ENCODE data around the gene BEST1.

The BEST1 gene

GRCh38 chr11:61914471-61915171 is 35.5 kb upstream of the BEST1 start:
- FAIRE-seq: no peak
- DNase-seq (ENCODE audit: low spot score): no peak

GRCh38 chr11:61916737-61917333 is 33.3 kb upstream of the BEST1 start:
- no peak for FAIRE-seq
- DNase-seq (ENCODE audit: low spot score): no peak

GRCh38 chr11:61917334-61918109 is 32.6 kb upstream of the BEST1 start, which contains the start of gene RAB3IL1:
RAB3IL1 (minus strand) TSS chr11:61917566; CDS start chr11:61917367, 199 bp downstream.
- FAIRE-seq (no peak), DNase-seq (ENCODE audit: low spot score) (no peak)

GRCh38 chr11:61918251-61918937 is 31.8 kb upstream of the BEST1 start:
- FAIRE-seq (no peak), DNase-seq (ENCODE audit: low spot score) (no peak)

GRCh38 chr11:61918938-61919704 is 31.0 kb upstream of the BEST1 start:
- no peak for FAIRE-seq
- DNase-seq (ENCODE audit: low spot score): no peak

GRCh38 chr11:61919705-61920631 is 30.2 kb upstream of the BEST1 start:
- FAIRE-seq: peak; percentile 24
- peak; percentile 49 for DNase-seq (ENCODE audit: low spot score)

GRCh38 chr11:61921446-61921845 is 28.7 kb upstream of the BEST1 start:
- no peak for DNase-seq (ENCODE audit: low spot score)
- no peak for FAIRE-seq

- DNase-seq (ENCODE audit: low spot score): no peak
Measured at GRCh38 chr11:61922539-61922938, 27.6 kb upstream of the BEST1 start.

GRCh38 chr11:61923166-61924063 is 26.7 kb upstream of the BEST1 start:
- DNase-seq (ENCODE audit: low spot score): no peak

More at GRCh38 chr11:61922539-61922938, 27.6 kb upstream of the BEST1 start:
- no peak for FAIRE-seq

GRCh38 chr11:61924064-61924455 is 26.1 kb upstream of the BEST1 start:
- DNase-seq (ENCODE audit: low spot score) (no peak), FAIRE-seq (no peak)

More at GRCh38 chr11:61923166-61924063, 26.7 kb upstream of the BEST1 start:
- no peak for FAIRE-seq

- DNase-seq (ENCODE audit: low spot score) (no peak), FAIRE-seq (no peak)
Measured at GRCh38 chr11:61925736-61926135, 24.4 kb upstream of the BEST1 start.

- DNase-seq (ENCODE audit: low spot score) (no peak), FAIRE-seq (no peak)
Measured at GRCh38 chr11:61926235-61926634, 23.9 kb upstream of the BEST1 start.

- DNase-seq (ENCODE audit: low spot score) (no peak), FAIRE-seq (no peak)
Measured at GRCh38 chr11:61927501-61927900, 22.6 kb upstream of the BEST1 start.

GRCh38 chr11:61928606-61929005 is 21.5 kb upstream of the BEST1 start:
- DNase-seq (ENCODE audit: low spot score): no peak
- FAIRE-seq: no peak

GRCh38 chr11:61930933-61931332 is 19.2 kb upstream of the BEST1 start:
- FAIRE-seq (no peak), DNase-seq (ENCODE audit: low spot score) (no peak)

- DNase-seq (ENCODE audit: low spot score): no peak
Measured at GRCh38 chr11:61935861-61936260, 14.3 kb upstream of the BEST1 start.

GRCh38 chr11:61940466-61940865 is 9.7 kb upstream of the BEST1 start:
- FAIRE-seq (no peak), DNase-seq (ENCODE audit: low spot score) (no peak)

More at GRCh38 chr11:61935861-61936260, 14.3 kb upstream of the BEST1 start:
- FAIRE-seq: no peak

GRCh38 chr11:61945191-61945590 is 5.0 kb upstream of the BEST1 start:
- no peak for DNase-seq (ENCODE audit: low spot score)
- FAIRE-seq: no peak

- DNase-seq (ENCODE audit: low spot score) (no peak), FAIRE-seq (no peak)
Measured at GRCh38 chr11:61946894-61947293, 3.3 kb upstream of the BEST1 start.

Measured in RCC 7860 (cell line).